Activated T-helper 1 cell treated with anti-CD3 and anti-CD28 coated beads, Interleukin-2, amount 50 U/mL, for 16 hours (primary cell): ENCODE results near the gene OPTC.

Experiments used
- DNase-seq, 2 donors: peaks; one replicate each; pipeline ENCODE4 v3.0.0-alpha.2; 2020; ENCODE audit warnings: low read depth in 1 of 2, low spot score in 1 of 2

OPTC gene

GRCh38 chr1:203556047-203556851 is 62.3 kb downstream of the OPTC start:
- DNase-seq = no peak

GRCh38 chr1:203557390-203557789 is 63.4 kb downstream of the OPTC start:
- no peak for DNase-seq

- no peak for DNase-seq
These were observed 64.3 kb downstream of the OPTC start for GRCh38 chr1:203558064-203558760.
